ENCODE data around the gene VSTM2L.

DNA sequence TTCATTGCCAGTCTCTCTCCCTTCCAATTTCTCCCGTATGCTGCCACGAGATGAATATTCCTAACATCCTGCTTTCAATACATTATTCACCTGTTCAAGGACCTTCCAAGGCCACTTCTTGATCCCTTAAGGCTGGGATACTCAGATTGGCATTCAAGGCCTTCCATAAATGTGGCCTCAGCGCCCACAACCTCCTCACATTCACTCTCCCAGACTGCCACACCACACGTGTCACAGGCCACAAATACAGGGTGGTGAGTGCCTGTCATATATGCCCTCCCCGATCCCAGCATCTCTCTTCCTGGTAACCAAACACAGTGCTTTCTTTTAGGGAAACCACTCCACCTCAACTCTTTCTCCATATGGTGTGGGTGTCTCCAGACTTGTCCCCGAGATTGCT, 74.9 kb downstream of the VSTM2L start:
- no peak for TF ChIP-seq POLR2A (IDR thresholded peaks at IDR 0.05; ENCODE audit: low read depth, low read length)
- TF ChIP-seq, protein P1, sequence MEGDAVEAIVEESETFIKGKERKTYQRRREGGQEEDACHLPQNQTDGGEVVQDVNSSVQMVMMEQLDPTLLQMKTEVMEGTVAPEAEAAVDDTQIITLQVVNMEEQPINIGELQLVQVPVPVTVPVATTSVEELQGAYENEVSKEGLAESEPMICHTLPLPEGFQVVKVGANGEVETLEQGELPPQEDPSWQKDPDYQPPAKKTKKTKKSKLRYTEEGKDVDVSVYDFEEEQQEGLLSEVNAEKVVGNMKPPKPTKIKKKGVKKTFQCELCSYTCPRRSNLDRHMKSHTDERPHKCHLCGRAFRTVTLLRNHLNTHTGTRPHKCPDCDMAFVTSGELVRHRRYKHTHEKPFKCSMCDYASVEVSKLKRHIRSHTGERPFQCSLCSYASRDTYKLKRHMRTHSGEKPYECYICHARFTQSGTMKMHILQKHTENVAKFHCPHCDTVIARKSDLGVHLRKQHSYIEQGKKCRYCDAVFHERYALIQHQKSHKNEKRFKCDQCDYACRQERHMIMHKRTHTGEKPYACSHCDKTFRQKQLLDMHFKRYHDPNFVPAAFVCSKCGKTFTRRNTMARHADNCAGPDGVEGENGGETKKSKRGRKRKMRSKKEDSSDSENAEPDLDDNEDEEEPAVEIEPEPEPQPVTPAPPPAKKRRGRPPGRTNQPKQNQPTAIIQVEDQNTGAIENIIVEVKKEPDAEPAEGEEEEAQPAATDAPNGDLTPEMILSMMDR (conservative IDR thresholded peaks at IDR 0.05; ENCODE audit: low read depth, low read length): no peak
- TF ChIP-seq, protein P2, sequence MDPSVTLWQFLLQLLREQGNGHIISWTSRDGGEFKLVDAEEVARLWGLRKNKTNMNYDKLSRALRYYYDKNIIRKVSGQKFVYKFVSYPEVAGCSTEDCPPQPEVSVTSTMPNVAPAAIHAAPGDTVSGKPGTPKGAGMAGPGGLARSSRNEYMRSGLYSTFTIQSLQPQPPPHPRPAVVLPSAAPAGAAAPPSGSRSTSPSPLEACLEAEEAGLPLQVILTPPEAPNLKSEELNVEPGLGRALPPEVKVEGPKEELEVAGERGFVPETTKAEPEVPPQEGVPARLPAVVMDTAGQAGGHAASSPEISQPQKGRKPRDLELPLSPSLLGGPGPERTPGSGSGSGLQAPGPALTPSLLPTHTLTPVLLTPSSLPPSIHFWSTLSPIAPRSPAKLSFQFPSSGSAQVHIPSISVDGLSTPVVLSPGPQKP (IDR thresholded peaks at IDR 0.05; ENCODE audit: borderline replicate concordance, low read depth, low read length): no peak
- TF ChIP-seq CEBPB (IDR thresholded peaks at IDR 0.05; ENCODE audit: low read depth, low read length): no peak
- TF ChIP-seq NFE2L2 (IDR thresholded peaks at IDR 0.05; ENCODE audit: low read depth, low read length): no peak
- TF ChIP-seq RAD21 (IDR thresholded peaks at IDR 0.05; ENCODE audit: low read length): no peak
- no peak for TF ChIP-seq CHD1 (IDR thresholded peaks at IDR 0.05; ENCODE audit: low read depth, low read length)
- TF ChIP-seq BHLHE40 (IDR thresholded peaks at IDR 0.05; ENCODE audit: low read depth, low read length): no peak
- TF ChIP-seq SMC3 (IDR thresholded peaks at IDR 0.05; ENCODE audit: low read depth, low read length): no peak
- no peak for TF ChIP-seq MXI1 (IDR thresholded peaks at IDR 0.05; ENCODE audit: borderline replicate concordance, low read depth, low read length)
- TF ChIP-seq RCOR1 (IDR thresholded peaks at IDR 0.05; ENCODE audit: insufficient replicate concordance, low read length): no peak
- TF ChIP-seq, protein P3, sequence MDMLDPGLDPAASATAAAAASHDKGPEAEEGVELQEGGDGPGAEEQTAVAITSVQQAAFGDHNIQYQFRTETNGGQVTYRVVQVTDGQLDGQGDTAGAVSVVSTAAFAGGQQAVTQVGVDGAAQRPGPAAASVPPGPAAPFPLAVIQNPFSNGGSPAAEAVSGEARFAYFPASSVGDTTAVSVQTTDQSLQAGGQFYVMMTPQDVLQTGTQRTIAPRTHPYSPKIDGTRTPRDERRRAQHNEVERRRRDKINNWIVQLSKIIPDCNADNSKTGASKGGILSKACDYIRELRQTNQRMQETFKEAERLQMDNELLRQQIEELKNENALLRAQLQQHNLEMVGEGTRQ (IDR thresholded peaks at IDR 0.05; ENCODE audit: low read depth, low read length): no peak
- no peak for TF ChIP-seq MAFK (IDR thresholded peaks at IDR 0.05; ENCODE audit: low read depth, low read length)
